KOPT-K1 (cell line): ENCODE measurements around the gene RPP30.
"Not testable (repeated sequence)": the region's sequence is repeated elsewhere in the genome, so short reads cannot be mapped to it uniquely, and the experiment has no call there.

Experiments
- H3K27ac ChIP-seq: fragments of 200-600 bp; sonication (generic); 2 replicates; pipeline ENCODE4 v1.5.1; 2016; ENCODE audit warnings: antibody characterized with exemption, mild to moderate bottlenecking, low read depth, low read length; ENCODE audit not compliant: poor library complexity, severe bottlenecking
- H3K36me3 ChIP-seq: fragments of 200-600 bp; sonication (generic); 2 replicates; pipeline ENCODE4 v1.5.1; 2017; ENCODE audit warnings: antibody characterized with exemption, mild to moderate bottlenecking, low read length, moderate library complexity; ENCODE audit not compliant: insufficient read depth
- H3K9me3 ChIP-seq: fragments of 200-600 bp; sonication (generic); 2 replicates; pipeline ENCODE4 v1.5.1; 2017; ENCODE audit warnings: antibody characterized with exemption, low read length, mild to moderate bottlenecking; ENCODE audit not compliant: insufficient read depth, poor library complexity, severe bottlenecking

RPP30 gene

DNA sequence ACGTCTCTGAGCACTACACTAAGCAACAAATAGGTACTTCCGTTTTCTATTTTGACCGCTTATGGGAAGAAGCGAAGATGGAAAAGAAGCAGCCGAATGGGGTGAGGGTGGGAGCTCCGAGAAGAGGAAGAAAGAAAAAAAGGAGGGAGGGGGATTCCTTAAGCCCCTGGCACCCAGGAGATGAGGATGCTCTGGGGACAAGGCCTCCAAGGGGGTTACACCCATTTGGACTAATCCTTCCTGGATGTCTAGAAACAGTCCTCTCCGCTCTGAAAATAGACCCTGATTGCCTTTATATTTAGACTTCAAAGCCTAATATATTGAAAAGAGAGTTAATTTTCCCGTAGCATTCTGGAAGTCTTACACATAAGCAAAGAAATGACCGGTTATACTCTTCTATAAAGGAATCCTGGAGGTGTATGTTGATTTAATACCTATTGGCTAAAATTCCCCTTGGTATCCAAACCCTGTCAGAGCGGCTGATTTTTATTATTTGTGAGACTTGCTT, 13.3 kb upstream of the RPP30 start:
- H3K9me3 ChIP-seq: no peaks in the 10 kb centered on the region
- H3K27ac ChIP-seq: no peak overlapping the region

DNA sequence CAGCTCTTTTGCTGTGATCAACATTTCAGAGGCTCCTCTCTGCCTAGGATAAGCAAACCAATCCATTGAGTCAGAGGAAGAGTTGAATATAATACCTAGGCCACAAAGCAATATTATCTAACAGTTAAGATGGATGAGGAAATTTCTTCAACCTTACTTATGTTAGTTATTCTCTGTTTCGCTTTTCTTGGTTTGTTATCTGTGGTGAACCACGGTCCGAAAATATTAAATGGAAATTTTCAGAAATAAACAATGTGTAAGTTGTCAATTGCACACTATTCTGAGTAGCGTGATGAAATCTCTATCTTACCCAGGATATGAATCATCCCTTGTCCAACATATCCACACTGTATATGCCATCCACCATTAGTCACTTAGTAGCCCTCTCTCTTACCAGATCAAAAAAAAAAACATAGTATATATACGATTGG, 12.4 kb upstream of the RPP30 start:
- Histone ChIP-seq H3K36me3 (no peaks in the 10 kb centered on the region), H3K27ac (no peak overlapping the region), H3K9me3 (no peaks in the 10 kb centered on the region)

More for the DNA sequence above, 13.3 kb upstream of the RPP30 start:
- no peaks in the 10 kb centered on the region for H3K36me3 ChIP-seq

DNA sequence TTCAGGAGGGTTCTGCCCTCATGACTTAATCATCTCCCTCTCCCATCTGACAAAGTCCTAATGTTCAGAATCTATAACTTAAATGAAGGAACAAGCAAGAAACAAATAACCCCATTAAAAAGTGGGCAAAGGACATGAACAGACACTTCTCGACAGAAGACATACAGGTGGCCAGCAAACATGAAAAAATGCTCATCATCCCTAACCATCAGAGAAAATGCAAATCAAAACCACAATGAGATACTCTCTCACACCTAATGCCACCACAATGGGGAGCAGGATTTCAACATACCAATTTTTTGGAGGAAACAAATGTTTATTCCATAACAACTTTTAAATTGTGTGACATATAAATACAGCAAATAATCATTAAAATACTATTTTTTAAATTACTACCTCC, 11.0 kb upstream of the RPP30 start:
- Histone ChIP-seq H3K9me3 (no peaks in the 10 kb centered on the region), H3K27ac (no peak overlapping the region), H3K36me3 (no peaks in the 10 kb centered on the region)

DNA sequence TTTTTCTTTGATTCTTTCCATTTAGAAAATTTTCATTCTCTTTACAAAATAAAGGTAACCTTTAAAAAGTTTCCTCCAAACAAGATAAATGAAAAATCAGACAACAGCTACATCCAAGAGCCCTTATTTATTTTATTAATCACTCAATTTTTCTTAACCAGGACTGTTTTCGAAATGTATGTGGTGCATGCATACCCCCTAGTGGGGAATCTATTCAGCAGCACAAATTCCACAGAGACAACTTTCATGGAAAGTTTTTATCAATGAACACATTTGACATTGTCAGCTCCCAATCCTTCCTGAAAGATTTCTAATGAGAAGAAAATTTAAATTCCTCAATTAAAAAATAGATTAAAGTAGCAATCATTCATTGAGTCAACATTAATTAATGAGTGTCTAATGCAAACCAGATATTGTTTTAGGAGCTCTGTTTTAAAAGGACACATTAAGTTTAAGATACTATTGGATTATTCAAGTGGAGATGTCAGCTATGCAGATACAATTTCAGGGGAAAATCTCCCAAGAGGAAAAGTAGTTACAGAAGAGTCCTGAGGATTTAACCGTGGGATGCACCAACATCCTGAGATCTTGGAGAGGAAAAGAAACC, 8.8 kb upstream of the RPP30 start:
- no peak overlapping the region for H3K27ac ChIP-seq
- H3K9me3 ChIP-seq: no peaks in the 10 kb centered on the region
- H3K36me3 ChIP-seq: no peaks in the 10 kb centered on the region

DNA sequence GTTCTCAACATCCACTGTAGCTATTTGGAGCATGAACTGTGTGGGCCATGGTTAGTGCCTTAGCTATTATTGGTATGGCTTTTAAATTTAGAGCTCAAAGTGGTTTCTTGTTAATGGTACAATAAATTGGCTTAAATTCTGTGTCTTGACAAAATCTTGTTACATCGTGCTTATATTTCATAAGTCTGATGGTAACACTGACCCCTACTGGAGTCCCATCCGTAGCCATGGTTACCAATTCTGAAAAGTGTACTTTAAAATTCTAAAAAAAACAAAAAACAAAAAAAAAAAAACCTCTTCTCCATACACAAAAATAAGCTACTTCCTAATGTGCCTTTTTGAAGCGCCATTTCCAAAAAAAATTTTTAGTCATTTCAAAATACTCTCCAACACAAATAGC, 6.4 kb upstream of the RPP30 start:
- H3K36me3 ChIP-seq: no peaks in the 10 kb centered on the region
- H3K27ac ChIP-seq: no peak overlapping the region
- H3K9me3 ChIP-seq: peaks cover 20% of the 10 kb centered on the region

DNA sequence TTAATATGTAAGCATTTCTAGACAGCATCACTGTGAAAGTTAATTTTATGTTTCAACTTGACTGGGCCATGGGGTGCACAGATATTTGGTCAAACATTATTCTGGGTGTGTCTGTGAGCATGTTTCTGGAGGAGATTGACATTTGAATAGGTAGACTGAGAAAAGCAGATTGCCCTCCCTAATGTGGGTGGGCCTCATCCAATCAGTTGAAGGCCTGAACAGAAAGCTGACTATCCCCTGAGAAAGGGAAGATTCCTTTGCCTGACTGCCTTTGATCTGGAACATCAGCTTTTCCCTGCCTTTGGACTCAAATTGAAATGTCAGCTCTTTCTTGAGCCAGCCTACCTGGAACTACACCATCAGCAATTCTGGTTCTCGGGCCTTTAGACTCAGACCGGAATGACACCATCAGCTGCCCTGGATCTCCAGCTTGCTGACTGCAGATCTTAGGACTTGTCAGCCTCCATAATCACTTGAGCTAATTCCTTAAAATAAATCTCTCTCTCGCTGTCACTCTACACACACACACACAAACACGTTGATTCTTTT, 5.7 kb upstream of the RPP30 start:
- H3K27ac ChIP-seq: no peak overlapping the region
- no peaks in the 10 kb centered on the region for H3K36me3 ChIP-seq
- peaks cover 22% of the 10 kb centered on the region for H3K9me3 ChIP-seq

DNA sequence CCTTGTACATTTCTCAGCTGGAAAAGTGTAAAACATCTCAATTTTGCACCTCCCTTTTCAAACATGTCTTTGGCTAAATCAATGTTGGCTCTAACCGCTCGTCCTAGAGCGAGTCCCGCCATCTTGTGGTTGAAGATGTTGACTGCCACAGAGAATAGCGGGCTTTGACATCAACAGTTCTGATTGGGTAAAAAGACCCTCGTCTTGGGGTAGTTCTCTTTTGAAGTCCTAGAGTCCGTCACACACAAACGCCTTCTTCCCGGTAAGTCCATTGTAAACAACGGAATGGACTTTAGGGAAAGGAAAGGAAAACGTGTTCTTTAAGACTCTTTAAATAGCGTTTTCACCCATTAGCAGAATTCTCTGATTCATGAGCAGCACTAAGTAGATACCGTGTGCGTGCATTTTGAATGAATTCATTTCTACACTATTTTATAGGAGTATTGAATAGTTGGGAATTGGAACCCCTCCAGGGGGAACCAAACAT, 452 bp upstream of the RPP30 start:
- H3K36me3 ChIP-seq: peaks cover 11% of the 10 kb centered on the region
- peaks cover 22% of the 10 kb centered on the region for H3K9me3 ChIP-seq
- H3K27ac ChIP-seq: peak overlapping the region; percentile 70

DNA sequence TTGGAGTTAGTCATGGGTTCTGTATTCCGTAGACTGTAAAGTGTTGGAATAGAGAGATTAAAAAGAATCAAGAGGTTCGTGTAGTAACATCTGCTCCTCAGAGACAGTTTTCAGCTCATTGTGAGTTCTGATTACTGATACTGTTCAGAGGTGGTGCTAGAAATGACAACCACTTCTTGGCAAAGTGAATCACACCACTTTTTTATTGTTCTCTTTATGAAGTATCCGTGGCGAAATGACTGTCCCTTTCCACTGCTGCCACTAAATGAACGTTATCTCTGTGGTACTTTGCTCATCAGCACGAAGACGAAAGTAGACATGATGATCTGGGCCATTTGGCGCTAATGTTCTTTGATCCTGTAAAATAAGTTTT, 860 bp downstream of the RPP30 start:
- Histone ChIP-seq H3K9me3 (peaks cover 22% of the 10 kb centered on the region), H3K36me3 (peaks cover 24% of the 10 kb centered on the region), H3K27ac (peak overlapping the region; percentile 70)

DNA sequence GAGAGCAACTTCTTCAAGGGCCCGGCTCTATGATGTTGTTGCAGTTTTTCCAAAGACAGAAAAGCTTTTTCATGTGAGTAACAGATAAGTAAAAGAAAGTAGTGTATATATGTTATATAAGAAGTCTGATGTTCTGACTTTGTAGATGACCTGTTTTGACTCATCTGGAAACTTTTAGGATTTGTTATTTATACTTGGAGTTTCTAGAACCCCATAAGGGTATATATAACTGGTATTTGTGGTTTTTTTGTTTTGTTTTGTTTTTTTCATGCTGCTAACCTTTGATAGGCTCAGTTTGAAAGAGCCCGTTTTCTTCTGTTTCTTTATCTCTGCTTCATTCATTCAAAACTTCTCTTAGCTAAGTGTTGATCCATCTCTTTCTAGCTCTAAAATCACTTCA, 7.3 kb downstream of the RPP30 start:
- Histone ChIP-seq H3K9me3 (no peaks in the 10 kb centered on the region), H3K36me3 (peaks cover 86% of the 10 kb centered on the region), H3K27ac (no peak overlapping the region)

DNA sequence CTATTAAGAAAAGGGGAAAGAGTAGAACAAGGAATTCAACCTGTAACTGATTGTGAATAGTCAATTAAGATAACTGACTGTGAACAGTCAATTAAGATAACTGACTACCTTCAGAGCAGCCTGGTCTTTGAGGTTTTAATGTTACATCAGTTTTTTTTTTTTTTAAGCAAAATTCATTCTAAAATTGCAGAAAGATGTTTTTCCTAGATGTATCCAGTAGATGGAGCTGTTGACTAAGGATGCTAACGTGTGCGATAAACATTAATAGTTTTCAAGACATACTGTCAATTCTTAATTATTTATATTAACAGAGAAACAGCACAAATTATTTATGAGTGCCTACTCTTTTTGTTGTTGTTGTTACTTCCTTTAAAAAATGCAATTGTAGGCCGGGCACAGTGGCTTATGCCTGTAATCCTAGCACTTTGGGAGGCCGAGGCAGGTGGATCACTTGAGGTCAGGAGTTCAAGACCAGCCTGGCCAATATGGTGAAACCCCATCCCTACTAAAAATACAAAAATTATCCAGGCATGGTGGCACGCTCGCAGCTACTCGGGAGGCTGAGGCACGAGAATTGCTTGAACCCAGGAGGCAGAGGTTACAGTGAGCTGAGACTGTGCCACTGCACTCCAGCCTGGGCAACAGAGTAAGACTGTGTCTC, 8.4 kb downstream of the RPP30 start:
- not testable (repeated sequence) for H3K9me3 ChIP-seq
- H3K27ac ChIP-seq: peak overlapping the region; percentile 5
- H3K36me3 ChIP-seq: peaks cover 97% of the 10 kb centered on the region

DNA sequence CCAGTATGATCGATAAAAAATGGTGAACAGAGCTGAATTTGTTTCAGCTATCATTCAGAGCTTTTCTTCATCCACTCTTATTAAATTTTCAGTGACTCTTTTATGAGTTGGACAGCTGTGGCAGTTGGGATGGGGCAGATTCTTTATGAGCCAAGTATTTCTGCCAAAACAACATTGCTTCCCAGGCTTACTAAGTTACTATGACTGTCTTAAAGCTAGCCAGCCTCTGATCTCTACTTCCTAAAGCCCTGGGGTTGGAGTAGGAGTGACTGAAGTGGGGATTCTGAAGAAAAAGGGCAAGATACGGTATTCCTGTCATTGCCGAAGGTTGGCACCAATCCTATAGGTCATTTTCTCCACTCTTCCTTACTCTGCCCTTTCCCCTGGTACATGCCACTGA, 12.7 kb downstream of the RPP30 start:
- Histone ChIP-seq H3K27ac (no peak overlapping the region), H3K36me3 (peaks cover 98% of the 10 kb centered on the region), H3K9me3 (no peaks in the 10 kb centered on the region)

DNA sequence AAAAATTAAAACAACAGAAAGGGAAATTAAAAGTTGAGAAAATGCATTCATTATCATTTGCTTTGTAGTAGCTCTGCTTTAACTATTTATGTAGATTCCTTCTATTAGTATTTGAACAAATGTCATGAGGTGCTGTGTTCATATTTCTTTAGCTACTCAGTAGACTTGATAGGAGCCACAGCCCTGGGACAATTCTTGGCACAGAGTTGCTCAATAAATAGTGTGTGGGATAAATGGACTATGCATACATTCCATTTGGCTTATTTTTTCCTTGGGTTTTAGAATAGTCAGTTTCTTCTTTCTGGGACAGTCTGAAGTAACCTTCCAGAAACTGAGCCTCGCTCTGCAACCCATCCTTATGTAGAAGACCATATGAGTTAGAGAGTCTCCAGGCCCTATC, 13.4 kb downstream of the RPP30 start:
- Histone ChIP-seq H3K27ac (no peak overlapping the region), H3K36me3 (peaks cover 98% of the 10 kb centered on the region), H3K9me3 (no peaks in the 10 kb centered on the region)

DNA sequence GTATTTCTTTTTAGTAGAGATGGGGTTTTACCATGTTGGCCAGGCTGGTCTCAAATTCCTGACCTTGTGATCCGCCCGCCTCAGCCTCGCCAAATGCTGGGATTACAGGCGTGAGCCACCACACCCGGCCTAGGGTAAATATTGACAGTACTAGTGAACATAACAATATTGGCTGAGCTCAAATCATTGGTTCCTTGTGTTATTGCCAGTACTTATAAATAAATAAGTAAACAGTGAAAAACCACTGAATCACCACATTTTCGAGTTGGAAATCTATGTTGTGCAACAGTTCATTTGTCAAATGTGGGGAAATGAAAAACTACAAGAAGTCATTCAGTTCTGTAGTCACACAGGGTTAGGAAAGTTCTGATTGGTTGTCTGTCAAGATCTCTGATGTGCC, 15.8 kb downstream of the RPP30 start:
- Histone ChIP-seq H3K9me3 (no peaks in the 10 kb centered on the region), H3K36me3 (peaks cover 98% of the 10 kb centered on the region), H3K27ac (no peak overlapping the region)

DNA sequence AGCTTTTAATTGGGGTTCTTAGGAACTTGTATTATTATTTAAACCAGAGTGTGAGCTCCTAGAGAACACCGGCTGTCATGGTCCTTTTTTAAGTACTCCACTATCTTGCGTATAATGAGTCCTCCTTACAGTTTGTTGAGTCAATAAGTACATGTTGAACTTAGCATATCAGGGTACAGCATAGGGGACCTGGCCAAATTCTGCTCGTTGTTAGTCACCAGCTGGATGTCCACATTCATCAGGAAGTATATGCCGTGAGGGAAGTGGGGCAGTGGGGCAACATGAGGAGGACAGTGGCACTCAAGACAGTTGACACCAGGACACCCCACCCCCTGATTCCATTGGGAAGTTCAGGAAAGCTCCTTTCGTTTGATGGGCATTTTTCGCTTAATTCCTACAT, 16.6 kb downstream of the RPP30 start:
- peaks cover 97% of the 10 kb centered on the region for H3K36me3 ChIP-seq
- H3K9me3 ChIP-seq: no peaks in the 10 kb centered on the region
- no peak overlapping the region for H3K27ac ChIP-seq

DNA sequence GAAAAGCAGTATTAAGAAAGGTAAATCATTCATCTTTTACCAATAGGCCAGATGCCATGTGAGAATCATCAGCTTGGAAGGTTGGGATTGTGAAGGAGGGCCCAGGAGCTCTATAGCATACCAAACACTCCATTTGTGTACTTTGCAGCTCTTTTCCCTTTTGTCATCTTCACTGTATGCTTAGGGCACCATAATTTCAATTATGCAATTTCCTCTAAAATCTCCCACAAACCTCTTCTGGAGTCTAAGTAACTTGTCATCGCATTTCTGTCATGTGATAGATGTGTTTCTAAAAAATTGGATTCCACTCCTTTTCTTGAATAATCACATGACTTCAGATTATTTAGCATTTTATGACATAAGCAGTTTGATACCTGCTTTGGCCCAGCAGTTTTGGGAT, 17.9 kb downstream of the RPP30 start:
- no peaks in the 10 kb centered on the region for H3K9me3 ChIP-seq
- peaks cover 97% of the 10 kb centered on the region for H3K36me3 ChIP-seq
- no peak overlapping the region for H3K27ac ChIP-seq

DNA sequence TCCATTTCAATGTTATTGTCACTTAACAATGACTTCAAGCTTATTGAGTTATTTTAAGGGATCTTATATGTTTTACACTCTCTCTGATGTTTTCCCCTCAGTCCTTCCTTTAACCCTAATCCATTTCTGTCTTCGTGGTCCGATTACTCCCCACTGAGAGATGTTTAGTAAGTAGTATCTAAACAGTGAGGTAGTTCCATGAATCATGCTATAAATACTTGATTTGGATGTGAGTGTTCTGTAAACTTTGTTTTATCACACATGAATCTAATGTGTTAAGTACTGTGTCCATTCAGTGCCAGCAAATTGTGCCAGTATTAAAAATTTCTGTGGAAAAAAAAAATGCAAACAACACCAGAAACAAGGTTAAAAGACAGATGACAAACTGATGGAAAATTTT, 18.6 kb downstream of the RPP30 start:
- Histone ChIP-seq H3K27ac (no peak overlapping the region), H3K9me3 (no peaks in the 10 kb centered on the region), H3K36me3 (peaks cover 97% of the 10 kb centered on the region)
